Measurements from ENCODE around the gene ABHD16A.

- TF ChIP-seq EZH2 (IDR thresholded peaks at IDR 0.05; ENCODE audit: borderline replicate concordance, insufficient read depth, low read length, poor library complexity, severe bottlenecking) (no peak), EP300 (conservative IDR thresholded peaks at IDR 0.05; ENCODE audit: poor library complexity, severe bottlenecking) (no peak), SMC3 (conservative IDR thresholded peaks at IDR 0.05; ENCODE audit: poor library complexity) (no peak), TAF1 (IDR thresholded peaks at IDR 0.05; ENCODE audit: low read depth) (no peak), MXI1 (conservative IDR thresholded peaks at IDR 0.05; ENCODE audit: poor library complexity, severe bottlenecking) (no peak), POLR2AphosphoS5 (IDR thresholded peaks at IDR 0.05) (no peak), REST (IDR thresholded peaks at IDR 0.05; ENCODE audit: borderline replicate concordance) (no peak), RAD21 (conservative IDR thresholded peaks at IDR 0.05) (no peak)
- TF ChIP-seq, protein P1, sequence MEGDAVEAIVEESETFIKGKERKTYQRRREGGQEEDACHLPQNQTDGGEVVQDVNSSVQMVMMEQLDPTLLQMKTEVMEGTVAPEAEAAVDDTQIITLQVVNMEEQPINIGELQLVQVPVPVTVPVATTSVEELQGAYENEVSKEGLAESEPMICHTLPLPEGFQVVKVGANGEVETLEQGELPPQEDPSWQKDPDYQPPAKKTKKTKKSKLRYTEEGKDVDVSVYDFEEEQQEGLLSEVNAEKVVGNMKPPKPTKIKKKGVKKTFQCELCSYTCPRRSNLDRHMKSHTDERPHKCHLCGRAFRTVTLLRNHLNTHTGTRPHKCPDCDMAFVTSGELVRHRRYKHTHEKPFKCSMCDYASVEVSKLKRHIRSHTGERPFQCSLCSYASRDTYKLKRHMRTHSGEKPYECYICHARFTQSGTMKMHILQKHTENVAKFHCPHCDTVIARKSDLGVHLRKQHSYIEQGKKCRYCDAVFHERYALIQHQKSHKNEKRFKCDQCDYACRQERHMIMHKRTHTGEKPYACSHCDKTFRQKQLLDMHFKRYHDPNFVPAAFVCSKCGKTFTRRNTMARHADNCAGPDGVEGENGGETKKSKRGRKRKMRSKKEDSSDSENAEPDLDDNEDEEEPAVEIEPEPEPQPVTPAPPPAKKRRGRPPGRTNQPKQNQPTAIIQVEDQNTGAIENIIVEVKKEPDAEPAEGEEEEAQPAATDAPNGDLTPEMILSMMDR (IDR thresholded peaks at IDR 0.05; ENCODE audit: poor library complexity, severe bottlenecking) = no peak
Observed at GRCh38 chr6:31687860-31688693, 15.0 kb downstream of the ABHD16A start.

All from neural cell (in vitro differentiated cells).